H1 (cell line): Measurements from ENCODE around the gene CDC45. TPM values are rescaled to one million over a fixed set of nuclear protein-coding genes. Genes with fewer than 3 reads are reported as not detected.

Experiments
- CHD7 ChIP-seq: fragments of 300-600 bp; sonication (generic); IDR thresholded peaks from 2 replicates; pipeline ENCODE4 v1.7.1; 2012; ENCODE audit warnings: low read length, moderate library complexity, mild to moderate bottlenecking, inconsistent platforms; ENCODE audit not compliant: insufficient replicate concordance
- polyA plus RNA-seq, 7 experiments: library from polyadenylated mRNA; depleted of rRNA in 3 of 7; stranded (reverse) in 5 of 7; unstranded in 2 of 7; fragments of >200 nt in 5 of 7; fragments of 200-250 nt in 2 of 7; gene quantifications; 1 replicate in 5 of 7; 2 replicates in 1 of 7; 4 replicates in 1 of 7; pipeline versions ENCODE4 v1.2.1 to v1.2.3, GENCODE V29; 2011 to 2013; ENCODE audit warnings: missing spikeins in 2 of 7, mixed read lengths in 2 of 7
- total RNA-seq: library from RNA; stranded (reverse); fragmentation: NEBNext Ultra II Directional; extraction: Animal tissue kit (Norgen Biotek cat#: 25700); gene quantifications from 2 replicates; pipeline ENCODE4 v1.2.1, GENCODE V29; 2021

CDC45 gene
- total and polyA plus RNA-seq, 2 of the 8 experiments (the other 6 are each of a cell fraction or from before 2014, with no cell fraction given) = 31.9 to 37.7 TPM

- no peak for TF ChIP-seq CHD7
These were observed 66.2 kb downstream of the CDC45 start (continued) for GRCh38 chr22:19545935-19546207.
